HCEC 1CT (cell line): ENCODE results near the gene AJAP1.

Source experiments
- DNase-seq: peaks from one replicate; pipeline ENCODE4 v3.0.0-alpha.2; 2017

AJAP1 gene

GRCh38 chr1:4708840-4709507 is 54.6 kb downstream of the AJAP1 start:
- no peak for DNase-seq

GRCh38 chr1:4709641-4710040 is 55.2 kb downstream of the AJAP1 start:
- no peak for DNase-seq

GRCh38 chr1:4710592-4711415 is 56.4 kb downstream of the AJAP1 start:
- no peak for DNase-seq

- DNase-seq, result no peak
Observed at GRCh38 chr1:4711416-4712275, 57.2 kb downstream of the AJAP1 start.

GRCh38 chr1:4713669-4714068 is 59.3 kb downstream of the AJAP1 start:
- DNase-seq, result no peak

GRCh38 chr1:4716406-4716805 is 62.0 kb downstream of the AJAP1 start:
- DNase-seq, result no peak

- no peak for DNase-seq
Observed at GRCh38 chr1:4718071-4718470, 63.7 kb downstream of the AJAP1 start.

GRCh38 chr1:4723106-4723505 is 68.7 kb downstream of the AJAP1 start:
- no peak for DNase-seq

GRCh38 chr1:4724001-4724400 is 69.6 kb downstream of the AJAP1 start:
- DNase-seq, result no peak

- DNase-seq, result no peak
Observed at GRCh38 chr1:4724695-4725250, 70.4 kb downstream of the AJAP1 start.

- no peak for DNase-seq
Observed at GRCh38 chr1:4725416-4725815, 71.0 kb downstream of the AJAP1 start.

- no peak for DNase-seq
Observed at GRCh38 chr1:4726620-4727341, 72.4 kb downstream of the AJAP1 start.

- no peak for DNase-seq
Observed at GRCh38 chr1:4728319-4729089, 74.1 kb downstream of the AJAP1 start.

GRCh38 chr1:4729090-4729471 is 74.7 kb downstream of the AJAP1 start:
- DNase-seq, result no peak

GRCh38 chr1:4730078-4730477 is 75.7 kb downstream of the AJAP1 start:
- no peak for DNase-seq

GRCh38 chr1:4733446-4734177 is 79.2 kb downstream of the AJAP1 start:
- DNase-seq, result no peak

- no peak for DNase-seq
Observed at GRCh38 chr1:4734219-4734618, 79.8 kb downstream of the AJAP1 start.

GRCh38 chr1:4734791-4735190 is 80.4 kb downstream of the AJAP1 start:
- no peak for DNase-seq

GRCh38 chr1:4736254-4736653 is 81.8 kb downstream of the AJAP1 start:
- DNase-seq, result no peak

- DNase-seq, result no peak
Observed at GRCh38 chr1:4741876-4742423, 87.5 kb downstream of the AJAP1 start.
